ENCODE measurements around the gene LRRC32. TPM values are rescaled to one million over a fixed set of nuclear protein-coding genes. Genes with fewer than 3 reads are reported as not detected.

The LRRC32 gene
- total RNA-seq, 1 donor = 37.6 TPM

- H2AFZ ChIP-seq (ENCODE audit: low read length) = no peak overlapping the region
- TF ChIP-seq CTCF (IDR thresholded peaks at IDR 0.05; ENCODE audit: extremely low read depth, low read depth, low read length) = no peak
- no peaks in the 10 kb centered on the region for H3K27me3 ChIP-seq (ENCODE audit: insufficient read depth, low read length)
- no peak overlapping the region for H3K4me2 ChIP-seq (ENCODE audit: insufficient read depth, low read length)
- H3K79me2 ChIP-seq (ENCODE audit: insufficient read depth, low read length) = no peaks in the 10 kb centered on the region
- H3K4me1 ChIP-seq (ENCODE audit: insufficient read depth, low read length) = peaks cover 20% of the 10 kb centered on the region
- H4K20me1 ChIP-seq (ENCODE audit: insufficient read depth, low read length) = no peaks in the 10 kb centered on the region
- H3K9me3 ChIP-seq (ENCODE audit: low read depth, low read length) = peaks cover 4% of the 10 kb centered on the region
- H3K4me3 ChIP-seq (ENCODE audit: insufficient read depth, low read length) = no peak overlapping the region
- no peaks in the 10 kb centered on the region for H3K36me3 ChIP-seq (ENCODE audit: insufficient read depth, low read length)
- H3K27ac ChIP-seq (ENCODE audit: low read depth, low read length) = no peak overlapping the region
- DNase-seq (ENCODE audit: insufficient read length, low spot score, missing footprints) = no peak
These were observed 42.1 kb downstream of the LRRC32 start for GRCh38 chr11:76628408-76628947.

- Histone ChIP-seq H3K79me2 (ENCODE audit: insufficient read depth, low read length) (no peaks in the 10 kb centered on the region), H3K27ac (ENCODE audit: low read depth, low read length) (no peak overlapping the region), H3K9me3 (ENCODE audit: low read depth, low read length) (peaks cover 4% of the 10 kb centered on the region), H4K20me1 (ENCODE audit: insufficient read depth, low read length) (no peaks in the 10 kb centered on the region), H3K36me3 (ENCODE audit: insufficient read depth, low read length) (no peaks in the 10 kb centered on the region), H3K4me3 (ENCODE audit: insufficient read depth, low read length) (no peak overlapping the region), H3K4me1 (ENCODE audit: insufficient read depth, low read length) (peaks cover 28% of the 10 kb centered on the region), H3K4me2 (ENCODE audit: insufficient read depth, low read length) (no peak overlapping the region), H3K27me3 (ENCODE audit: insufficient read depth, low read length) (no peaks in the 10 kb centered on the region), H2AFZ (ENCODE audit: low read length) (no peak overlapping the region)
- DNase-seq (ENCODE audit: insufficient read length, low spot score, missing footprints) = no peak
- TF ChIP-seq CTCF (IDR thresholded peaks at IDR 0.05; ENCODE audit: extremely low read depth, low read depth, low read length) = no peak
These were observed 42.9 kb downstream of the LRRC32 start for GRCh38 chr11:76627606-76628005.

- no peak overlapping the region for H3K4me2 ChIP-seq (ENCODE audit: insufficient read depth, low read length)
- peak; percentile 77 for DNase-seq (ENCODE audit: insufficient read length, low spot score, missing footprints)
- no peaks in the 10 kb centered on the region for H3K79me2 ChIP-seq (ENCODE audit: insufficient read depth, low read length)
- H2AFZ ChIP-seq (ENCODE audit: low read length) = no peak overlapping the region
- H3K27me3 ChIP-seq (ENCODE audit: insufficient read depth, low read length) = no peaks in the 10 kb centered on the region
- H4K20me1 ChIP-seq (ENCODE audit: insufficient read depth, low read length) = no peaks in the 10 kb centered on the region
- no peak overlapping the region for H3K4me3 ChIP-seq (ENCODE audit: insufficient read depth, low read length)
- TF ChIP-seq CTCF (IDR thresholded peaks at IDR 0.05; ENCODE audit: extremely low read depth, low read depth, low read length) = no peak
- H3K36me3 ChIP-seq (ENCODE audit: insufficient read depth, low read length) = no peaks in the 10 kb centered on the region
- H3K27ac ChIP-seq (ENCODE audit: low read depth, low read length) = no peak overlapping the region
- peaks cover 4% of the 10 kb centered on the region for H3K9me3 ChIP-seq (ENCODE audit: low read depth, low read length)
- H3K4me1 ChIP-seq (ENCODE audit: insufficient read depth, low read length) = peaks cover 35% of the 10 kb centered on the region
These were observed 43.6 kb downstream of the LRRC32 start for GRCh38 chr11:76626921-76627401.

- Histone ChIP-seq H3K9me3 (ENCODE audit: low read depth, low read length) (peaks cover 4% of the 10 kb centered on the region), H3K4me1 (ENCODE audit: insufficient read depth, low read length) (peaks cover 41% of the 10 kb centered on the region), H3K4me3 (ENCODE audit: insufficient read depth, low read length) (no peak overlapping the region), H2AFZ (ENCODE audit: low read length) (no peak overlapping the region), H3K36me3 (ENCODE audit: insufficient read depth, low read length) (no peaks in the 10 kb centered on the region), H3K79me2 (ENCODE audit: insufficient read depth, low read length) (no peaks in the 10 kb centered on the region), H3K27me3 (ENCODE audit: insufficient read depth, low read length) (no peaks in the 10 kb centered on the region), H3K27ac (ENCODE audit: low read depth, low read length) (no peak overlapping the region), H3K4me2 (ENCODE audit: insufficient read depth, low read length) (no peak overlapping the region), H4K20me1 (ENCODE audit: insufficient read depth, low read length) (no peaks in the 10 kb centered on the region)
- TF ChIP-seq CTCF (IDR thresholded peaks at IDR 0.05; ENCODE audit: extremely low read depth, low read depth, low read length) = no peak
- no peak for DNase-seq (ENCODE audit: insufficient read length, low spot score, missing footprints)
These were observed 44.3 kb downstream of the LRRC32 start for GRCh38 chr11:76626266-76626665.

All from osteoblast (primary cell).